Endothelial cell of umbilical vein (primary cell): ENCODE measurements around the gene POU2AF3. TPM values are rescaled to one million over a fixed set of nuclear protein-coding genes. Genes with fewer than 3 reads are reported as not detected.

ENCODE experiments used
- BruUV-seq: library from RNA; stranded (reverse); fragments of 400-500 nt; replicated peaks from 2 replicates; lab custom pipeline; 2021; lab: Mats Ljungman, UMichigan
- CTCF ChIA-PET: fragments of 300-600, 350-600 bp; sonication (Branson Sonifier 250); formaldehyde crosslinking; loops from one replicate; lab custom pipeline; 2021; ENCODE audit warnings: antibody characterized with exemption, inconsistent platforms; lab: Charles Lee
- POLR2A ChIA-PET: fragments of 300-600, 350-600 bp; sonication (Branson Sonifier 250); formaldehyde crosslinking; loops from one replicate; lab custom pipeline; 2021; ENCODE audit warnings: antibody characterized with exemption, inconsistent platforms; lab: Charles Lee
- DNase-seq: peaks from one replicate; pipeline ENCODE4 v3.0.0-alpha.2; 2011; ENCODE audit warnings: low read depth, low spot score
- FAIRE-seq: peaks from 2 replicates; lab custom pipeline; 2011; peaks lifted over from hg19 to GRCh38; lab: Jason Lieb, UNC
- H2AFZ ChIP-seq: 2 replicates; pipeline ENCODE4 v1.6.0; 2012; ENCODE audit warnings: low read depth, low read length, control low read depth, inconsistent platforms
- H3K27ac ChIP-seq: 2 replicates; pipeline ENCODE4 v1.5.1; 2011; ENCODE audit warnings: low read depth, mild to moderate bottlenecking, control low read depth, low read length, moderate library complexity; ENCODE audit not compliant: insufficient read depth
- H3K27me3 ChIP-seq, 2 experiments: 2 replicates each; pipeline versions ENCODE4 v1.6.0 to v1.6.1; 2011; ENCODE audit warnings: low read length in 2 of 2, mixed read lengths in 1 of 2; ENCODE audit not compliant: control insufficient read depth in 2 of 2, insufficient read depth in 2 of 2
- H3K36me3 ChIP-seq, 2 experiments: 2 replicates in 1 of 2; 3 replicates in 1 of 2; pipeline ENCODE4 v1.5.1; 2011; ENCODE audit warnings: low read length in 2 of 2, mild to moderate bottlenecking in 1 of 2, moderate library complexity in 1 of 2; ENCODE audit not compliant: control insufficient read depth in 2 of 2, insufficient read depth in 2 of 2; ENCODE audit errors: extremely low read depth in 1 of 2
- H3K4me1 ChIP-seq: 3 replicates; pipeline ENCODE4 v1.5.1; 2011; ENCODE audit warnings: mild to moderate bottlenecking, low read length; ENCODE audit not compliant: control insufficient read depth, insufficient read depth; ENCODE audit errors: extremely low read depth
- H3K4me2 ChIP-seq: 2 replicates; pipeline ENCODE4 v1.6.1; 2011; ENCODE audit warnings: low read length, control low read depth, mixed read lengths; ENCODE audit not compliant: insufficient read depth
- H3K4me3 ChIP-seq, 3 experiments: fragments of 200-600 bp in 1 of 3; sonication (generic), shearing (Covaris generic) in 1 of 3; replicated peaks in 1 of 3; 2 replicates each; pipeline ENCODE4 v1.5.1; 2011 to 2016; ENCODE audit warnings: control low read depth in 3 of 3, low read length in 3 of 3, mild to moderate bottlenecking in 2 of 3, inconsistent platforms in 1 of 3, low read depth in 1 of 3, moderate library complexity in 1 of 3; ENCODE audit not compliant: insufficient read depth in 1 of 3
- H3K79me2 ChIP-seq: 2 replicates; pipeline ENCODE4 v1.6.0; 2012; ENCODE audit warnings: low read length, inconsistent platforms; ENCODE audit not compliant: control insufficient read depth, insufficient read depth
- H3K9ac ChIP-seq: replicated peaks from 2 replicates; pipeline ENCODE3; 2011; ENCODE audit warnings: low read length, control low read depth; ENCODE audit not compliant: insufficient read depth; ENCODE audit errors: extremely low read depth
- H3K9me1 ChIP-seq: replicated peaks from 3 replicates; pipeline ENCODE4 v1.6.0; 2011; ENCODE audit warnings: mild to moderate bottlenecking, low read length; ENCODE audit not compliant: control insufficient read depth, insufficient read depth; ENCODE audit errors: extremely low read depth
- H3K9me3 ChIP-seq: replicated peaks from 2 replicates; pipeline ENCODE4 v1.5.1; 2012; ENCODE audit warnings: low read length, inconsistent platforms; ENCODE audit not compliant: control insufficient read depth, insufficient read depth
- H4K20me1 ChIP-seq: replicated peaks from 2 replicates; pipeline ENCODE3; 2011; ENCODE audit warnings: mild to moderate bottlenecking, low read length; ENCODE audit not compliant: control insufficient read depth, insufficient read depth; ENCODE audit errors: extremely low read depth
- CTCF ChIP-seq, 2 donors: IDR thresholded peaks; 1 replicate in 1 of 2; 2 replicates in 1 of 2; pipeline ENCODE4 v1.5.1; 2011; ENCODE audit warnings: low read length in 2 of 2, mild to moderate bottlenecking in 2 of 2, moderate library complexity in 2 of 2, control low read depth in 1 of 2, inconsistent platforms in 1 of 2, low read depth in 1 of 2; ENCODE audit not compliant: insufficient read depth in 1 of 2; ENCODE audit errors: extremely low read depth in 1 of 2
- EZH2 ChIP-seq: IDR thresholded peaks from 2 replicates; pipeline ENCODE4 v1.6.1; 2012; ENCODE audit warnings: borderline replicate concordance, low read depth, mild to moderate bottlenecking, moderate library complexity, low read length, inconsistent platforms; ENCODE audit not compliant: severe bottlenecking
- FOS ChIP-seq: IDR thresholded peaks from 2 replicates; pipeline ENCODE4 v1.6.1; 2011; ENCODE audit warnings: mild to moderate bottlenecking, low read length, moderate library complexity, borderline replicate concordance; ENCODE audit not compliant: insufficient read depth
- GATA2 ChIP-seq: IDR thresholded peaks from 2 replicates; pipeline ENCODE4 v1.7.0; 2011; ENCODE audit warnings: low read depth, mild to moderate bottlenecking, moderate library complexity, mixed read lengths, low read length; ENCODE audit not compliant: insufficient read length, insufficient read depth
- JUN ChIP-seq: IDR thresholded peaks from 2 replicates; pipeline ENCODE4 v1.6.1; 2011; ENCODE audit warnings: borderline replicate concordance, low read depth; ENCODE audit not compliant: insufficient read length, insufficient read depth
- MAX ChIP-seq: IDR thresholded peaks from 2 replicates; pipeline ENCODE4 v1.6.1; 2011; ENCODE audit not compliant: insufficient read depth, insufficient read length
- MYC ChIP-seq: IDR thresholded peaks from one replicate; pipeline ENCODE4 v1.6.1; 2011; ENCODE audit warnings: mild to moderate bottlenecking, low read depth, low read length
- POLR2A ChIP-seq: IDR thresholded peaks from 2 replicates; pipeline ENCODE4 v1.6.1; 2012; ENCODE audit warnings: low read depth, mild to moderate bottlenecking, control low read depth, low read length
- POLR2AphosphoS5 ChIP-seq: IDR thresholded peaks from 2 replicates; pipeline ENCODE4 v1.6.1; 2012; ENCODE audit warnings: low read depth, mild to moderate bottlenecking, control low read depth, low read length, moderate library complexity; ENCODE audit not compliant: insufficient read depth
- dilution Hi-C: fragments of 300-500 bp; cut with MboI; formaldehyde crosslinking; loops from one replicate; pipeline ENCODE4 v1.15.0; 2019; ENCODE audit warnings: low sequenced_read_pairs; ENCODE audit not compliant: extremely low pct_ligation_motif_present
- intact Hi-C: fragments of 100-400 bp; cut with micrococcal nuclease; formaldehyde crosslinking; loops from one replicate; pipeline ENCODE4 v1.10.0; 2022
- polyA plus RNA-seq, 4 experiments: library from polyadenylated mRNA; depleted of rRNA in 3 of 4; stranded (reverse) in 3 of 4; unstranded in 1 of 4; fragments of >200 nt; gene quantifications; 2 replicates each; pipeline versions ENCODE4 v1.2.1 to v1.2.3, GENCODE V29; 2011 to 2012; ENCODE audit warnings: missing spikeins in 1 of 4
- total RNA-seq: library from RNA; stranded (reverse); gene quantifications from 2 replicates; pipeline ENCODE4 v1.2.3, GENCODE V29; 2021

The POU2AF3 gene
- total and polyA plus RNA-seq, 2 donors (not counting 3 experiments of a cell fraction or from before 2014, with no cell fraction given) = not detected

- H4K20me1 ChIP-seq = no peaks in the 10 kb centered on the region
- no peaks in the 10 kb centered on the region for H3K36me3 ChIP-seq
- no peak overlapping the region for H3K4me2 ChIP-seq
- no peaks in the 10 kb centered on the region for H3K4me1 ChIP-seq
- no peaks in the 10 kb centered on the region for H3K9me1 ChIP-seq
- intact Hi-C loops (no loop called here), dilution Hi-C loops (no loop called here)
- BruUV-seq = no TSS peak
- no peak overlapping the region for H3K4me3 ChIP-seq
- ChIA-PET POLR2A (no interaction called here), CTCF (interaction anchor here (1.0 kb wide), 1 partner anchor 22 kb away, joined by 3 read pairs; no protein-coding TSS in a partner anchor)
- FAIRE-seq (no peak), DNase-seq (no peak)
- H3K27me3 ChIP-seq = peaks cover 20 to 34% of the 10 kb centered on the region in 2 experiments
- TF ChIP-seq CTCF (IDR thresholded peaks at IDR 0.05; ENCODE audit: extremely low read depth in 1 of 2, insufficient read depth in 1 of 2, low read depth in 1 of 2, low read length in 2 of 2) (no peak), FOS (no peak), POLR2A (no peak), GATA2 (no peak), MYC (no peak)
- no peak overlapping the region for H2AFZ ChIP-seq
- no peak overlapping the region for H3K27ac ChIP-seq
- no peaks in the 10 kb centered on the region for H3K79me2 ChIP-seq
- no peak overlapping the region for H3K9ac ChIP-seq
- no peaks in the 10 kb centered on the region for H3K9me3 ChIP-seq
Observed at GRCh38 chr11:111305162-111305802, 6.9 kb downstream of the POU2AF3 start.

- Histone ChIP-seq H2AFZ (no peak overlapping the region), H3K9ac (no peak overlapping the region), H3K9me3 (no peaks in the 10 kb centered on the region), H3K27ac (no peak overlapping the region), H4K20me1 (no peaks in the 10 kb centered on the region), H3K36me3 (no peaks in the 10 kb centered on the region), H3K4me3 (no peak overlapping the region), H3K4me2 (no peak overlapping the region), H3K79me2 (no peaks in the 10 kb centered on the region), H3K4me1 (no peaks in the 10 kb centered on the region), H3K27me3 (peaks cover 14 to 32% of the 10 kb centered on the region in 2 experiments), H3K9me1 (no peaks in the 10 kb centered on the region)
- ChIA-PET CTCF (interaction anchor here (1.0 kb wide), 1 partner anchor 23 kb away, joined by 3 read pairs; no protein-coding TSS in a partner anchor), POLR2A (no interaction called here)
- no TSS peak for BruUV-seq
- no peak for TF ChIP-seq POLR2AphosphoS5
- no peak for TF ChIP-seq CTCF (IDR thresholded peaks at IDR 0.05; ENCODE audit: extremely low read depth in 1 of 2, insufficient read depth in 1 of 2, low read depth in 1 of 2, low read length in 2 of 2)
- TF ChIP-seq POLR2A = no peak
- TF ChIP-seq FOS = no peak
- no peak for TF ChIP-seq JUN
- no peak for TF ChIP-seq EZH2
- TF ChIP-seq MYC = no peak
- no peak for TF ChIP-seq MAX
- no peak for TF ChIP-seq GATA2
- intact Hi-C loops (no loop called here), dilution Hi-C loops (no loop called here)
- FAIRE-seq (no peak), DNase-seq (no peak)
Observed at GRCh38 chr11:111305876-111306275, 7.5 kb downstream of the POU2AF3 start.
